ENCODE measurements around the gene GABRE. TPM values are rescaled to one million over a fixed set of nuclear protein-coding genes. Genes with fewer than 3 reads are reported as not detected.

GABRE gene
- total and polyA plus RNA-seq, 12 donors: 2.8 to 77.8 (median 34.0) TPM

- TF ChIP-seq CTCF (IDR thresholded peaks at IDR 0.05): no peak
- Histone ChIP-seq H3K4me3 (no peak overlapping the region), H3K27me3 (no peaks in the 10 kb centered on the region), H3K4me1 (no peaks in the 10 kb centered on the region), H3K36me3 (no peaks in the 10 kb centered on the region), H3K9me3 (peaks cover 0 to 5% (median 0%) of the 10 kb centered on the region in 11 donors), H3K27ac (no peak overlapping the region)
- WGBS, 2 donors: 86 to 91% methylated on average over 5 of the region's 5 CpGs
- ATAC-seq: no peak
- intact Hi-C loops (cut with DNase I): no loop called here
- no peak for DNase-seq
Observed at GRCh38 chrX:151996347-151996746, 21.9 kb upstream of the GABRE start.

- peaks cover 0 to 5% (median 0%) of the 10 kb centered on the region in 11 donors for H3K9me3 ChIP-seq
- no peaks in the 10 kb centered on the region for H3K36me3 ChIP-seq
- no peak overlapping the region for H3K27ac ChIP-seq
- DNase-seq (no peak), ATAC-seq (no peak)
- no peak overlapping the region for H3K4me3 ChIP-seq
- whole genome bisulfite sequencing, 2 donors: 77 to 86% methylated on average over 3 of the region's 3 CpGs
- H3K27me3 ChIP-seq: no peaks in the 10 kb centered on the region
- intact Hi-C loops (cut with DNase I): no loop called here
- TF ChIP-seq CTCF (IDR thresholded peaks at IDR 0.05): no peak
- H3K4me1 ChIP-seq: no peaks in the 10 kb centered on the region
Observed at GRCh38 chrX:151994476-151994875, 20.0 kb upstream of the GABRE start.

GRCh38 chrX:151988706-151989299 lies 14.3 kb upstream of the GABRE start:
- Histone ChIP-seq H3K36me3 (no peaks in the 10 kb centered on the region), H3K27me3 (no peaks in the 10 kb centered on the region), H3K4me3 (no peak overlapping the region), H3K4me1 (peaks cover 0 to 25% (median 0%) of the 10 kb centered on the region in 9 donors), H3K9me3 (no peaks in the 10 kb centered on the region), H3K27ac (no peak overlapping the region)
- TF ChIP-seq CTCF (IDR thresholded peaks at IDR 0.05): no peak
- DNase-seq: no peak
- no peak for ATAC-seq
- WGBS, 2 donors: 72 to 75% methylated on average over 3 of the region's 3 CpGs
- intact Hi-C loops (cut with DNase I): no loop called here

GRCh38 chrX:151987108-151987507 lies 12.6 kb upstream of the GABRE start:
- WGBS, 2 donors: 72 to 83% methylated on average over 4 of the region's 4 CpGs
- no peaks in the 10 kb centered on the region for H3K36me3 ChIP-seq

More at GRCh38 chrX:151987108-151987507, 12.6 kb upstream of the GABRE start:
- H3K27ac ChIP-seq: no peak overlapping the region
- H3K9me3 ChIP-seq: no peaks in the 10 kb centered on the region
- H3K27me3 ChIP-seq: no peaks in the 10 kb centered on the region
- intact Hi-C loops (cut with DNase I): no loop called here
- DNase-seq: no peak
- H3K4me1 ChIP-seq: peaks cover 0 to 38% (median 4%) of the 10 kb centered on the region in 9 donors
- TF ChIP-seq CTCF (IDR thresholded peaks at IDR 0.05): no peak
- no peak overlapping the region for H3K4me3 ChIP-seq
- no peak for ATAC-seq

Measured in heart right ventricle (tissue), 16 donors.